Testis (tissue), 3 donors: ENCODE data around the gene ERC2. TPM values are rescaled to one million over a fixed set of nuclear protein-coding genes. Genes with fewer than 3 reads are reported as not detected.

Experiments used
- DNase-seq: peaks from one replicate; pipeline ENCODE4 v3.0.0-alpha.2; 2019
- H3K27ac ChIP-seq, 2 donors: fragments of 200-600 bp; sonication (generic); one replicate each; pipeline ENCODE4 v1.5.1; 2019
- H3K27me3 ChIP-seq: fragments of 200-600 bp; sonication (generic); one replicate; pipeline ENCODE4 v1.5.1; 2019
- H3K36me3 ChIP-seq: fragments of 200-600 bp; sonication (generic); one replicate; pipeline ENCODE4 v1.5.1; 2017; ENCODE audit warnings: low read depth; ENCODE audit errors: missing control alignments
- H3K4me1 ChIP-seq: fragments of 200-600 bp; sonication (generic); one replicate; pipeline ENCODE4 v1.5.1; 2019
- H3K4me3 ChIP-seq, 2 donors: fragments of 200-600 bp; sonication (generic); one replicate each; pipeline ENCODE4 v1.5.1; 2017 to 2019
- H3K9me3 ChIP-seq: fragments of 200-600 bp; sonication (generic); one replicate; pipeline ENCODE4 v1.5.1; 2017
- CTCF ChIP-seq, 3 experiments: fragments of 450-650 bp in 2 of 3; fragments of 200-600 bp in 1 of 3; sonication (generic) in 1 of 3; IDR thresholded peaks; one replicate each; pipeline ENCODE4 v1.5.1; 2016 to 2019; ENCODE audit warnings: antibody characterized with exemption in 3 of 3, mild to moderate bottlenecking in 2 of 3, moderate library complexity in 1 of 3
- POLR2A ChIP-seq: fragments of 450-650 bp; IDR thresholded peaks from one replicate; pipeline ENCODE4 v1.6.1; 2017; ENCODE audit warnings: antibody characterized with exemption, mild to moderate bottlenecking, moderate library complexity
- WGBS, 2 donors: methylation state at CpG; one replicate each; pipeline ENCODE4 v1.1.5; 2018; 5-methylcytosine and 5-hydroxymethylcytosine counted together
- intact Hi-C: fragments of 100-400 bp; cut with DNase I; formaldehyde crosslinking; loops from one replicate; pipeline ENCODE4 v1.15.1; 2023; ENCODE audit warnings: low total_unique reads
- polyA plus RNA-seq: library from polyadenylated mRNA; stranded (reverse); fragments of 350-450 nt; fragmentation: Illumina TruSeq; extraction: RNeasy Lipid Tissue Mini Kit (QIAGEN cat#74804); gene quantifications from one replicate; pipeline ENCODE4 v1.2.3, GENCODE V29; 2014; ENCODE audit warnings: low read depth, low replicate concordance; ENCODE audit not compliant: insufficient read depth
- total RNA-seq, 2 donors: library from RNA; depleted of rRNA; stranded (reverse); fragments of >200 nt; gene quantifications; one replicate each; pipeline ENCODE4 v1.2.3, GENCODE V29; 2016

The ERC2 gene
- total and polyA plus RNA-seq, 3 donors from 2014 or later = 1.9 to 6.1 (median 5.9) TPM

GRCh38 chr3:55537129-55537528, 931.1 kb downstream of the ERC2 start:
- Histone ChIP-seq H3K4me3 (no peak overlapping the region), H3K27me3 (no peaks in the 10 kb centered on the region), H3K4me1 (no peaks in the 10 kb centered on the region), H3K27ac (no peak overlapping the region), H3K36me3 (no peaks in the 10 kb centered on the region), H3K9me3 (no peaks in the 10 kb centered on the region)
- no peak for DNase-seq
- intact Hi-C loops = no loop called here
- TF ChIP-seq POLR2A = no peak
- TF ChIP-seq CTCF (IDR thresholded peaks at IDR 0.05) = no peak
- WGBS, 2 donors = 92 to 95% methylated on average over 7 of the region's 7 CpGs

GRCh38 chr3:55534876-55535275, 933.4 kb downstream of the ERC2 start:
- no peak for DNase-seq
- intact Hi-C loops = no loop called here

GRCh38 chr3:55532806-55533205, 935.5 kb downstream of the ERC2 start:
- H3K27ac ChIP-seq = no peak overlapping the region
- H3K4me1 ChIP-seq = no peaks in the 10 kb centered on the region
- no peak overlapping the region for H3K4me3 ChIP-seq
- H3K9me3 ChIP-seq = no peaks in the 10 kb centered on the region
- TF ChIP-seq POLR2A (no peak), CTCF (IDR thresholded peaks at IDR 0.05) (no peak)
- intact Hi-C loops = no loop called here
- H3K36me3 ChIP-seq = no peaks in the 10 kb centered on the region
- WGBS, 2 donors = 83 to 94% methylated on average over 3 of the region's 3 CpGs
- H3K27me3 ChIP-seq = no peaks in the 10 kb centered on the region
- no peak for DNase-seq

More at GRCh38 chr3:55534876-55535275, 933.4 kb downstream of the ERC2 start:
- no peaks in the 10 kb centered on the region for H3K27me3 ChIP-seq
- WGBS, 2 donors = 90 to 91% methylated on average over 2 of the region's 2 CpGs
- no peaks in the 10 kb centered on the region for H3K9me3 ChIP-seq
- no peaks in the 10 kb centered on the region for H3K36me3 ChIP-seq
- H3K4me1 ChIP-seq = no peaks in the 10 kb centered on the region
- no peak overlapping the region for H3K4me3 ChIP-seq
- no peak for TF ChIP-seq CTCF (IDR thresholded peaks at IDR 0.05)
- TF ChIP-seq POLR2A = no peak
- no peak overlapping the region for H3K27ac ChIP-seq

GRCh38 chr3:55531321-55531720, 936.9 kb downstream of the ERC2 start:
- Histone ChIP-seq H3K36me3 (no peaks in the 10 kb centered on the region), H3K4me3 (no peak overlapping the region), H3K27me3 (no peaks in the 10 kb centered on the region), H3K9me3 (no peaks in the 10 kb centered on the region), H3K4me1 (no peaks in the 10 kb centered on the region), H3K27ac (no peak overlapping the region)
- TF ChIP-seq POLR2A (no peak), CTCF (IDR thresholded peaks at IDR 0.05) (no peak)
- 53 to 64% methylated on average over 1 of the region's 1 CpG for WGBS, 2 donors
- intact Hi-C loops = no loop called here
- DNase-seq = no peak

GRCh38 chr3:55527361-55527760, 940.9 kb downstream of the ERC2 start:
- Histone ChIP-seq H3K27me3 (no peaks in the 10 kb centered on the region), H3K36me3 (no peaks in the 10 kb centered on the region), H3K27ac (no peak overlapping the region), H3K9me3 (no peaks in the 10 kb centered on the region), H3K4me3 (no peak overlapping the region), H3K4me1 (no peaks in the 10 kb centered on the region)
- intact Hi-C loops = no loop called here
- TF ChIP-seq POLR2A (no peak), CTCF (IDR thresholded peaks at IDR 0.05) (no peak)
- DNase-seq = no peak
- 94 to 95% methylated on average over 4 of the region's 4 CpGs for WGBS, 2 donors
